ENCODE data around the gene ST3GAL3.

Gene ST3GAL3

GRCh38 chr1:43683560-43683959 is 23.8 kb upstream of the ST3GAL3 start:
- Histone ChIP-seq H3K79me1 (ENCODE audit: low read length) (no peaks in the 10 kb centered on the region), H3K27ac (ENCODE audit: low read depth, low read length) (no peak overlapping the region), H3K23ac (ENCODE audit: low read length) (no peak overlapping the region), H4K8ac (ENCODE audit: low read depth, low read length) (no peak overlapping the region), H2BK5ac (ENCODE audit: low read length) (no peak overlapping the region), H3K56ac (ENCODE audit: low read length) (no peak overlapping the region), H2BK15ac (replicated peaks; ENCODE audit: low read depth) (no peak overlapping the region), H3K18ac (ENCODE audit: low read length) (no peak overlapping the region), H3K4me1 (ENCODE audit: control insufficient read depth, low read depth, low read length) (no peaks in the 10 kb centered on the region), H2BK120ac (ENCODE audit: low read depth, low read length) (no peak overlapping the region), H3K4me3 (ENCODE audit: low read length) (no peak overlapping the region), H3K79me2 (ENCODE audit: control insufficient read depth, insufficient read depth, low read length) (no peaks in the 10 kb centered on the region), H2AK5ac (ENCODE audit: low read length) (no peak overlapping the region), H3K4ac (ENCODE audit: low read depth, low read length) (no peak overlapping the region), H4K5ac (ENCODE audit: low read length) (no peak overlapping the region), H3K36me3 (ENCODE audit: control insufficient read depth, insufficient read depth, low read length) (peaks cover 13% of the 10 kb centered on the region), H3K27me3 (ENCODE audit: insufficient read depth, low read length, poor library complexity) (no peaks in the 10 kb centered on the region), H3K9ac (ENCODE audit: low read length) (no peak overlapping the region), H3K4me2 (ENCODE audit: low read length) (no peak overlapping the region)
- no CpG with 5 or more reads among the region's 4 CpGs for WGBS (ENCODE audit: extremely low coverage, insufficient coverage, low lambda C conversion rate)
- DNase-seq: no peak

DNA sequence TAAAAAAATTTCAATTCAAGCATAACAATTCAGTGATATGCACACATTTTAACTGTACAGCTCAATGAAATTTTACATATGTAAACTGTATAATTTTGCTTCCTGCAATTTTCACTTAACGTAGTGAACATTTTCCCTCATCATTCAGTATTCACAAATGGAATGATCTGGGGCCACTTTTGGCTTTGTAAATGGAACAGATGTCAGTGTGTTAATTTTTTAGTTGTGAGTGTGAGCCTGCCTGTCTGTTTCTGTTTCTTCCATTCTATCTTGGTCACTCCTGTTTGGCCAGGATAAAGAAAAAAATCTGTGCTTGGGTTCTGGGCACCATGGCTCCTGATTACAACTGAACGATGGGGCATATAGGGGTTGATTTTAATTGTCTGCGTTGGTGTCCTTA is 20.5 kb upstream of the ST3GAL3 start:
- peaks cover 28% of the 10 kb centered on the region for H3K36me3 ChIP-seq (ENCODE audit: control insufficient read depth, insufficient read depth, low read length)
- no peak overlapping the region for H2BK15ac ChIP-seq (replicated peaks; ENCODE audit: low read depth)
- H3K4ac ChIP-seq (ENCODE audit: low read depth, low read length): no peak overlapping the region
- H3K4me3 ChIP-seq (ENCODE audit: low read length): no peak overlapping the region
- no peak overlapping the region for H4K8ac ChIP-seq (ENCODE audit: low read depth, low read length)
- H3K79me1 ChIP-seq (ENCODE audit: low read length): no peaks in the 10 kb centered on the region
- no peaks in the 10 kb centered on the region for H3K79me2 ChIP-seq (ENCODE audit: control insufficient read depth, insufficient read depth, low read length)
- H2BK5ac ChIP-seq (ENCODE audit: low read length): no peak overlapping the region
- no peak overlapping the region for H4K5ac ChIP-seq (ENCODE audit: low read length)
- no peak overlapping the region for H2BK120ac ChIP-seq (ENCODE audit: low read depth, low read length)
- DNase-seq: no peak
- no peak overlapping the region for H3K23ac ChIP-seq (ENCODE audit: low read length)
- no peaks in the 10 kb centered on the region for H3K4me1 ChIP-seq (ENCODE audit: control insufficient read depth, low read depth, low read length)
- no peak overlapping the region for H3K27ac ChIP-seq (ENCODE audit: low read depth, low read length)
- H3K18ac ChIP-seq (ENCODE audit: low read length): no peak overlapping the region
- H3K56ac ChIP-seq (ENCODE audit: low read length): no peak overlapping the region
- H3K4me2 ChIP-seq (ENCODE audit: low read length): no peak overlapping the region
- no peak overlapping the region for H3K9ac ChIP-seq (ENCODE audit: low read length)
- WGBS (ENCODE audit: extremely low coverage, insufficient coverage, low lambda C conversion rate): no CpG with 5 or more reads among the region's 3 CpGs
- H2AK5ac ChIP-seq (ENCODE audit: low read length): no peak overlapping the region
- no peaks in the 10 kb centered on the region for H3K27me3 ChIP-seq (ENCODE audit: insufficient read depth, low read length, poor library complexity)

- Histone ChIP-seq H3K27me3 (ENCODE audit: insufficient read depth, low read length, poor library complexity) (no peaks in the 10 kb centered on the region), H3K79me1 (ENCODE audit: low read length) (no peaks in the 10 kb centered on the region), H2BK120ac (ENCODE audit: low read depth, low read length) (no peak overlapping the region), H3K18ac (ENCODE audit: low read length) (no peak overlapping the region), H3K36me3 (ENCODE audit: control insufficient read depth, insufficient read depth, low read length) (peaks cover 34% of the 10 kb centered on the region), H3K4ac (ENCODE audit: low read depth, low read length) (no peak overlapping the region), H3K23ac (ENCODE audit: low read length) (no peak overlapping the region), H3K4me2 (ENCODE audit: low read length) (no peak overlapping the region), H3K4me1 (ENCODE audit: control insufficient read depth, low read depth, low read length) (no peaks in the 10 kb centered on the region), H2BK15ac (replicated peaks; ENCODE audit: low read depth) (no peak overlapping the region), H3K56ac (ENCODE audit: low read length) (no peak overlapping the region), H2AK5ac (ENCODE audit: low read length) (no peak overlapping the region), H3K27ac (ENCODE audit: low read depth, low read length) (no peak overlapping the region), H3K79me2 (ENCODE audit: control insufficient read depth, insufficient read depth, low read length) (no peaks in the 10 kb centered on the region), H3K9ac (ENCODE audit: low read length) (no peak overlapping the region), H2BK5ac (ENCODE audit: low read length) (no peak overlapping the region), H4K8ac (ENCODE audit: low read depth, low read length) (no peak overlapping the region), H3K4me3 (ENCODE audit: low read length) (no peak overlapping the region), H4K5ac (ENCODE audit: low read length) (no peak overlapping the region)
- no CpG with 5 or more reads among the region's 5 CpGs for WGBS (ENCODE audit: extremely low coverage, insufficient coverage, low lambda C conversion rate)
- no peak for DNase-seq
Observed at GRCh38 chr1:43687301-43688108, 19.8 kb upstream of the ST3GAL3 start.

DNA sequence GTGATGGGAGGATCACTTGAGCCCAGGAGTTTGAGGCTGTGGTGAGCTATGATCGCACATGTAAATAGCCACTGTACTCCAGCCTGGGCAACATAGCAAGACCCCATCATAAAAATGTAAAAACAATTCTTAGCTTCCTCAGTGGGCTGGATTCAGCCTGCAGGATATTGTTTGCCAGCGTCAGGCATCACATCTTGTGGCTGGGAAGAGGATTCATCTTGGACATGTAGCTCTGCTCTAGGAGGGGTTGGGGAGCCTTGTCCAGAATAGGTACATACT is 19.3 kb upstream of the ST3GAL3 start:
- H3K4me1 ChIP-seq (ENCODE audit: control insufficient read depth, low read depth, low read length): no peaks in the 10 kb centered on the region
- H3K36me3 ChIP-seq (ENCODE audit: control insufficient read depth, insufficient read depth, low read length): peaks cover 36% of the 10 kb centered on the region

DNA sequence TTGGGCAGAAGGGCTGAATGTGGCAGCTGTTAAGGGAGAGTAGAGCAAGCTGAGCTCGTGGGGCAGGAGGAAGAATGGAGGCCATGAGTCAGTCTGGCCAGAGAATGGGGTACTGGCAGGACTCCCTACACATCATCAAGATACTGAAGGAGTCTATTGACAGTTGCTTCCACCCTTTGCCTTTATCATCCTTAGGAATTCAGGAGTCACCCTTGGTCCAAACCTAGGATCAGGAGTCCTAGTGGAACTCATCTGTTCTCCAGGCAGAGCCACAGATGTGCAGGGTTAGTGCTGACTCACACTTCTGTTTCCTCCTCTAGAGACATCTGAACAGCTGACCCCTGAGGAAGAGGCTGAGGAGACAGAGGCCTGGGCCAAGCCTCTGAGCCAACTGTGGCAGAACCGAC is 18.7 kb upstream of the ST3GAL3 start:
- H4K5ac ChIP-seq (ENCODE audit: low read length): no peak overlapping the region
- H3K27ac ChIP-seq (ENCODE audit: low read depth, low read length): no peak overlapping the region
- H3K4me1 ChIP-seq (ENCODE audit: control insufficient read depth, low read depth, low read length): no peaks in the 10 kb centered on the region
- H3K23ac ChIP-seq (ENCODE audit: low read length): no peak overlapping the region
- H2BK15ac ChIP-seq (replicated peaks; ENCODE audit: low read depth): no peak overlapping the region
- H3K4ac ChIP-seq (ENCODE audit: low read depth, low read length): no peak overlapping the region
- H3K9ac ChIP-seq (ENCODE audit: low read length): no peak overlapping the region
- H3K36me3 ChIP-seq (ENCODE audit: control insufficient read depth, insufficient read depth, low read length): peaks cover 36% of the 10 kb centered on the region
- no peak overlapping the region for H2BK120ac ChIP-seq (ENCODE audit: low read depth, low read length)
- no peak overlapping the region for H3K4me3 ChIP-seq (ENCODE audit: low read length)
- H3K4me2 ChIP-seq (ENCODE audit: low read length): no peak overlapping the region
- H2AK5ac ChIP-seq (ENCODE audit: low read length): no peak overlapping the region
- no peaks in the 10 kb centered on the region for H3K27me3 ChIP-seq (ENCODE audit: insufficient read depth, low read length, poor library complexity)
- WGBS (ENCODE audit: extremely low coverage, insufficient coverage, low lambda C conversion rate): no CpG with 5 or more reads among the region's 2 CpGs
- no peak overlapping the region for H3K56ac ChIP-seq (ENCODE audit: low read length)
- no peaks in the 10 kb centered on the region for H3K79me2 ChIP-seq (ENCODE audit: control insufficient read depth, insufficient read depth, low read length)
- no peak overlapping the region for H2BK5ac ChIP-seq (ENCODE audit: low read length)
- no peak overlapping the region for H4K8ac ChIP-seq (ENCODE audit: low read depth, low read length)
- no peak for DNase-seq
- H3K18ac ChIP-seq (ENCODE audit: low read length): no peak overlapping the region
- no peaks in the 10 kb centered on the region for H3K79me1 ChIP-seq (ENCODE audit: low read length)

More for the DNA sequence above, 19.3 kb upstream of the ST3GAL3 start:
- Histone ChIP-seq H2BK15ac (replicated peaks; ENCODE audit: low read depth) (no peak overlapping the region), H3K79me2 (ENCODE audit: control insufficient read depth, insufficient read depth, low read length) (no peaks in the 10 kb centered on the region), H2BK5ac (ENCODE audit: low read length) (no peak overlapping the region), H3K18ac (ENCODE audit: low read length) (no peak overlapping the region), H3K4me3 (ENCODE audit: low read length) (no peak overlapping the region), H3K4ac (ENCODE audit: low read depth, low read length) (no peak overlapping the region), H3K79me1 (ENCODE audit: low read length) (no peaks in the 10 kb centered on the region), H4K5ac (ENCODE audit: low read length) (no peak overlapping the region), H3K27ac (ENCODE audit: low read depth, low read length) (no peak overlapping the region), H3K4me2 (ENCODE audit: low read length) (no peak overlapping the region), H3K9ac (ENCODE audit: low read length) (no peak overlapping the region), H2AK5ac (ENCODE audit: low read length) (no peak overlapping the region), H2BK120ac (ENCODE audit: low read depth, low read length) (no peak overlapping the region), H3K56ac (ENCODE audit: low read length) (no peak overlapping the region), H4K8ac (ENCODE audit: low read depth, low read length) (no peak overlapping the region), H3K23ac (ENCODE audit: low read length) (no peak overlapping the region), H3K27me3 (ENCODE audit: insufficient read depth, low read length, poor library complexity) (no peaks in the 10 kb centered on the region)
- WGBS (ENCODE audit: extremely low coverage, insufficient coverage, low lambda C conversion rate): no CpG with 5 or more reads among the region's 2 CpGs
- DNase-seq: no peak

- Histone ChIP-seq H2AK5ac (ENCODE audit: low read length) (no peak overlapping the region), H4K8ac (ENCODE audit: low read depth, low read length) (no peak overlapping the region), H3K23ac (ENCODE audit: low read length) (no peak overlapping the region), H3K27me3 (ENCODE audit: insufficient read depth, low read length, poor library complexity) (no peaks in the 10 kb centered on the region), H3K9ac (ENCODE audit: low read length) (no peak overlapping the region), H3K18ac (ENCODE audit: low read length) (no peak overlapping the region), H3K36me3 (ENCODE audit: control insufficient read depth, insufficient read depth, low read length) (peaks cover 38% of the 10 kb centered on the region), H3K4me3 (ENCODE audit: low read length) (no peak overlapping the region), H2BK5ac (ENCODE audit: low read length) (no peak overlapping the region), H3K4ac (ENCODE audit: low read depth, low read length) (no peak overlapping the region), H3K79me2 (ENCODE audit: control insufficient read depth, insufficient read depth, low read length) (no peaks in the 10 kb centered on the region), H3K4me1 (ENCODE audit: control insufficient read depth, low read depth, low read length) (no peaks in the 10 kb centered on the region), H2BK120ac (ENCODE audit: low read depth, low read length) (no peak overlapping the region), H3K79me1 (ENCODE audit: low read length) (no peaks in the 10 kb centered on the region), H3K27ac (ENCODE audit: low read depth, low read length) (no peak overlapping the region), H3K56ac (ENCODE audit: low read length) (no peak overlapping the region), H4K5ac (ENCODE audit: low read length) (no peak overlapping the region), H2BK15ac (replicated peaks; ENCODE audit: low read depth) (no peak overlapping the region), H3K4me2 (ENCODE audit: low read length) (no peak overlapping the region)
- DNase-seq: no peak
- no CpG with 5 or more reads among the region's 2 CpGs for WGBS (ENCODE audit: extremely low coverage, insufficient coverage, low lambda C conversion rate)
Observed at GRCh38 chr1:43689289-43689688, 18.0 kb upstream of the ST3GAL3 start.
